Measurements from ENCODE around the gene HYAL3. TPM values are rescaled to one million over a fixed set of nuclear protein-coding genes. Genes with fewer than 3 reads are reported as not detected.
A peak's percentile ranks its signal among the peaks of the same experiment; 100 is the strongest.

The HYAL3 gene
- total and polyA plus RNA-seq, 2 of the 13 experiments (the other 11 are each of a cell fraction or from before 2014, with no cell fraction given) = 5.5 to 10.4 TPM

GRCh38 chr3:50303013-50303815 lies 4.0 kb upstream of the HYAL3 start, which contains the start of gene HYAL1 (continued):
- no peak for TF ChIP-seq ZNF143 (CRISPR knock-in tag; IDR thresholded peaks at IDR 0.05)
- no peak for TF ChIP-seq ZNF496 (CRISPR knock-in tag; IDR thresholded peaks at IDR 0.05; ENCODE audit: insufficient replicate concordance)
- no peak; the same call in 1 of the 2 replicates for TF ChIP-seq NRL (CRISPR knock-in tag; IDR thresholded peaks at IDR 0.05; ENCODE audit: borderline replicate concordance)
- TF ChIP-seq ZFP90 (CRISPR knock-in tag; IDR thresholded peaks at IDR 0.05; ENCODE audit: borderline replicate concordance) = peak; percentile 64; the same call in 1 of the 2 replicates
- TF ChIP-seq ZFY (CRISPR knock-in tag; IDR thresholded peaks at IDR 0.05) = peak; percentile 92
- TF ChIP-seq HNF4G (IDR thresholded peaks at IDR 0.05; ENCODE audit: borderline replicate concordance, low read depth, low read length) = peak; percentile 28; the same call in 1 of the 2 replicates
- peak; percentile 60; the same call in 1 of the 2 replicates for TF ChIP-seq HNF4G (CRISPR knock-in tag; IDR thresholded peaks at IDR 0.05; ENCODE audit: borderline replicate concordance, low read depth)
- peak; percentile 68; the same call in 1 of the 2 replicates for TF ChIP-seq ZNF414 (CRISPR knock-in tag; IDR thresholded peaks at IDR 0.05)
- TF ChIP-seq ZNF768 (CRISPR knock-in tag; IDR thresholded peaks at IDR 0.05) = peak; percentile 80
- TF ChIP-seq ZNF275 (CRISPR knock-in tag; IDR thresholded peaks at IDR 0.05; ENCODE audit: borderline replicate concordance) = peak; percentile 71; the same call in 1 of the 2 replicates
- TF ChIP-seq NR2C2 (CRISPR knock-in tag; IDR thresholded peaks at IDR 0.05; ENCODE audit: borderline replicate concordance) = peak; percentile 67; the same call in 1 of the 2 replicates
- no peak for TF ChIP-seq TAF15 (IDR thresholded peaks at IDR 0.05; ENCODE audit: low read depth, low read length, poor library complexity, severe bottlenecking)
- TF ChIP-seq FOXO1 (CRISPR knock-in tag; IDR thresholded peaks at IDR 0.05) = no peak; the same call in 1 of the 2 replicates
- TF ChIP-seq ZBTB8A (CRISPR knock-in tag; IDR thresholded peaks at IDR 0.05; ENCODE audit: borderline replicate concordance, low read depth) = no peak
- TF ChIP-seq NR1H2 (CRISPR knock-in tag; IDR thresholded peaks at IDR 0.05; ENCODE audit: borderline replicate concordance, low read depth) = no peak
- peak; percentile 34 for TF ChIP-seq YY1 (IDR thresholded peaks at IDR 0.05; ENCODE audit: insufficient read depth, insufficient replicate concordance, low read depth, low read length)
- no peak for TF ChIP-seq ZNF10 (CRISPR knock-in tag; IDR thresholded peaks at IDR 0.05; ENCODE audit: borderline replicate concordance, low read depth)
- 0 out of 2 replicates have a peak, but pooled peaks have one; percentile 78 for TF ChIP-seq FLYWCH1 (CRISPR knock-in tag; IDR thresholded peaks at IDR 0.05)
- no peak for TF ChIP-seq RFX5 (IDR thresholded peaks at IDR 0.05; ENCODE audit: low read depth, low read length)
- no peak for TF ChIP-seq MAFG (CRISPR knock-in tag; IDR thresholded peaks at IDR 0.05)
- TF ChIP-seq MNT (IDR thresholded peaks at IDR 0.05) = no peak; the same call in 1 of the 2 replicates
- TF ChIP-seq ZFP1 (CRISPR knock-in tag; IDR thresholded peaks at IDR 0.05) = 0 out of 2 replicates have a peak, but pooled peaks have one; percentile 40
- TF ChIP-seq GPN1 (CRISPR knock-in tag; IDR thresholded peaks at IDR 0.05; ENCODE audit: borderline replicate concordance) = peak; percentile 62; the same call in 1 of the 2 replicates
- TF ChIP-seq, protein P1, sequence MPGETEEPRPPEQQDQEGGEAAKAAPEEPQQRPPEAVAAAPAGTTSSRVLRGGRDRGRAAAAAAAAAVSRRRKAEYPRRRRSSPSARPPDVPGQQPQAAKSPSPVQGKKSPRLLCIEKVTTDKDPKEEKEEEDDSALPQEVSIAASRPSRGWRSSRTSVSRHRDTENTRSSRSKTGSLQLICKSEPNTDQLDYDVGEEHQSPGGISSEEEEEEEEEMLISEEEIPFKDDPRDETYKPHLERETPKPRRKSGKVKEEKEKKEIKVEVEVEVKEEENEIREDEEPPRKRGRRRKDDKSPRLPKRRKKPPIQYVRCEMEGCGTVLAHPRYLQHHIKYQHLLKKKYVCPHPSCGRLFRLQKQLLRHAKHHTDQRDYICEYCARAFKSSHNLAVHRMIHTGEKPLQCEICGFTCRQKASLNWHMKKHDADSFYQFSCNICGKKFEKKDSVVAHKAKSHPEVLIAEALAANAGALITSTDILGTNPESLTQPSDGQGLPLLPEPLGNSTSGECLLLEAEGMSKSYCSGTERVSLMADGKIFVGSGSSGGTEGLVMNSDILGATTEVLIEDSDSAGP (CRISPR knock-in tag; IDR thresholded peaks at IDR 0.05; ENCODE audit: borderline replicate concordance) = peak; percentile 96
